NT2/D1 (cell line): ENCODE results near the gene TSC1.

Experiments used
- SUZ12 ChIP-seq: IDR thresholded peaks from 2 replicates; pipeline ENCODE4 v1.6.1; 2011; ENCODE audit not compliant: insufficient read length, insufficient read depth; ENCODE audit errors: extremely low read depth
- ZNF274 ChIP-seq: IDR thresholded peaks from 2 replicates; pipeline ENCODE4 v1.6.1; 2011; ENCODE audit warnings: mild to moderate bottlenecking, low read depth, low read length

DNA sequence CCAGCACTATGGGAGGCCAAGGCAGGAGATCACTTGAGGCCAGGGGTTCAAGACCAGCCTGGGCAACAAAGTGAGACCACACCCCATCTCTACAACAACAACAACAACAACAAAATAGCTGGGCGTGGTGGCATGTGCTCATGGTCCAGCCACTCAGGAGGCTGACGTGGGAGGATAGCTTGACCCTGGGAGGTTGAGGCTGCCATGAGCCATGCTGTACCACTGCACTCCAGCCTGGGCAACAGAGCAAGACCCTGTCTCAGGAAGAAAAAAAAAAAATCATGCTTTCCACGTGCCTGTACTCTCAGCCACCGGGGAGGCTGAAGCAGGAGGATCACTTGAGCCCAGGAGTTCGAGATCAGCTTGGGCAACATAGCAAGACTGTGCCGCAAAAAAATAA lies 29.5 kb downstream of the TSC1 start:
- TF ChIP-seq ZNF274 = no peak
- TF ChIP-seq SUZ12 = no peak
